Measurements from ENCODE around the gene PERP.
"Not testable (repeated sequence)": the region's sequence is repeated elsewhere in the genome, so short reads cannot be mapped to it uniquely, and the experiment has no call there.

PERP gene

GRCh38 chr6:138084904-138085838 lies 22.0 kb downstream of the PERP start:
- Histone ChIP-seq H3K4me2 (no peak overlapping the region), H4K20me1 (no peaks in the 10 kb centered on the region), H3K27me3 (no peaks in the 10 kb centered on the region), H3K9ac (no peak overlapping the region), H3K9me3 (replicated peaks in 1 of 11) (peaks cover 5 to 10% (median 7%) of the 10 kb centered on the region in 11 experiments; a peak in 16 of 22 replicates), H3K27ac (no peak overlapping the region), H3K4me1 (peaks cover 0 to 5% (median 0%) of the 10 kb centered on the region in 10 experiments; a peak in 1 of 20 replicates), H3K4me3 (no peak overlapping the region), H3K36me3 (no peaks in the 10 kb centered on the region)
- TF ChIP-seq Cebpa-rat (IDR thresholded peaks at IDR 0.05), result no peak

- H3K4me1 ChIP-seq, result no peaks in the 10 kb centered on the region
- H3K4me3 ChIP-seq, result no peak overlapping the region
- no peaks in the 10 kb centered on the region for H3K36me3 ChIP-seq
- H3K9ac ChIP-seq, result no peak overlapping the region
- H4K20me1 ChIP-seq, result no peaks in the 10 kb centered on the region
- H3K9me3 ChIP-seq (replicated peaks in 1 of 11), result peaks cover 5 to 14% (median 7%) of the 10 kb centered on the region in 11 experiments; a peak in 16 of 22 replicates
- H3K27me3 ChIP-seq, result no peaks in the 10 kb centered on the region
- H3K4me2 ChIP-seq, result no peak overlapping the region
- H3K27ac ChIP-seq, result no peak overlapping the region
- no peak for TF ChIP-seq Cebpa-rat (IDR thresholded peaks at IDR 0.05)
Observed at GRCh38 chr6:138082232-138082631, 25.0 kb downstream of the PERP start.

- not testable (repeated sequence) for H3K36me3 ChIP-seq, H3K4me3 ChIP-seq, H3K4me1 ChIP-seq, H3K27ac ChIP-seq, H4K20me1 ChIP-seq, H3K9ac ChIP-seq, H3K4me2 ChIP-seq, H3K27me3 ChIP-seq
- peaks cover 15 to 31% (median 22%) of the 10 kb centered on the region in 11 experiments for H3K9me3 ChIP-seq (replicated peaks in 1 of 11)
Observed at GRCh38 chr6:138079556-138079955, 27.7 kb downstream of the PERP start.

GRCh38 chr6:138078491-138078890 lies 28.7 kb downstream of the PERP start:
- H3K9me3 ChIP-seq (replicated peaks in 1 of 11), result peaks cover 25 to 42% (median 32%) of the 10 kb centered on the region in 11 experiments
- no peaks in the 10 kb centered on the region for H3K4me1 ChIP-seq
- H3K36me3 ChIP-seq, result no peaks in the 10 kb centered on the region
- no peaks in the 10 kb centered on the region for H4K20me1 ChIP-seq
- no peak overlapping the region for H3K4me2 ChIP-seq
- no peak overlapping the region for H3K4me3 ChIP-seq
- H3K27me3 ChIP-seq, result no peaks in the 10 kb centered on the region
- no peak overlapping the region for H3K9ac ChIP-seq
- no peak for TF ChIP-seq Cebpa-rat (IDR thresholded peaks at IDR 0.05)
- no peak overlapping the region for H3K27ac ChIP-seq

GRCh38 chr6:138073264-138073663 lies 34.0 kb downstream of the PERP start:
- Histone ChIP-seq H4K20me1 (no peaks in the 10 kb centered on the region), H3K27ac (no peak overlapping the region), H3K4me3 (no peak overlapping the region), H3K9me3 (replicated peaks in 1 of 11) (peaks cover 22 to 35% (median 28%) of the 10 kb centered on the region in 11 experiments), H3K36me3 (no peaks in the 10 kb centered on the region), H3K27me3 (no peaks in the 10 kb centered on the region), H3K9ac (no peak overlapping the region), H3K4me1 (no peaks in the 10 kb centered on the region), H3K4me2 (no peak overlapping the region)
- no peak for TF ChIP-seq Cebpa-rat (IDR thresholded peaks at IDR 0.05)

GRCh38 chr6:138063726-138064125 lies 43.5 kb downstream of the PERP start:
- no peak overlapping the region for H3K27ac ChIP-seq
- no peaks in the 10 kb centered on the region for H3K4me1 ChIP-seq
- H3K9ac ChIP-seq, result no peak overlapping the region
- H3K27me3 ChIP-seq, result no peaks in the 10 kb centered on the region
- peaks cover 0 to 5% (median 0%) of the 10 kb centered on the region in 11 experiments; a peak in 1 of 22 replicates for H3K9me3 ChIP-seq (replicated peaks in 1 of 11)
- no peaks in the 10 kb centered on the region for H4K20me1 ChIP-seq
- H3K4me2 ChIP-seq, result no peak overlapping the region
- H3K4me3 ChIP-seq, result no peak overlapping the region
- TF ChIP-seq Cebpa-rat (IDR thresholded peaks at IDR 0.05), result no peak
- H3K36me3 ChIP-seq, result no peaks in the 10 kb centered on the region

GRCh38 chr6:138054982-138055381 lies 52.2 kb downstream of the PERP start:
- no peaks in the 10 kb centered on the region for H3K27me3 ChIP-seq
- H3K27ac ChIP-seq, result no peak overlapping the region
- no peak for TF ChIP-seq Cebpa-rat (IDR thresholded peaks at IDR 0.05)
- peaks cover 35 to 56% (median 46%) of the 10 kb centered on the region in 11 experiments for H3K9me3 ChIP-seq (replicated peaks in 1 of 11)
- H3K9ac ChIP-seq, result no peak overlapping the region
- no peak overlapping the region for H3K4me3 ChIP-seq
- no peaks in the 10 kb centered on the region for H3K36me3 ChIP-seq
- H3K4me2 ChIP-seq, result no peak overlapping the region
- no peaks in the 10 kb centered on the region for H3K4me1 ChIP-seq
- no peaks in the 10 kb centered on the region for H4K20me1 ChIP-seq

- Histone ChIP-seq H3K27ac (no peak overlapping the region), H3K9me3 (replicated peaks in 1 of 11) (peaks cover 35 to 53% (median 44%) of the 10 kb centered on the region in 11 experiments), H3K4me2 (no peak overlapping the region), H3K27me3 (no peaks in the 10 kb centered on the region), H3K4me3 (no peak overlapping the region), H3K4me1 (no peaks in the 10 kb centered on the region), H4K20me1 (no peaks in the 10 kb centered on the region), H3K36me3 (no peaks in the 10 kb centered on the region), H3K9ac (no peak overlapping the region)
- TF ChIP-seq Cebpa-rat (IDR thresholded peaks at IDR 0.05), result no peak
Observed at GRCh38 chr6:138052783-138053182, 54.4 kb downstream of the PERP start.

- H3K36me3 ChIP-seq, result no peaks in the 10 kb centered on the region
- no peaks in the 10 kb centered on the region for H4K20me1 ChIP-seq
- no peak overlapping the region for H3K27ac ChIP-seq
- no peak overlapping the region for H3K4me2 ChIP-seq
- TF ChIP-seq Cebpa-rat (IDR thresholded peaks at IDR 0.05), result no peak
- H3K4me3 ChIP-seq, result no peak overlapping the region
- H3K9me3 ChIP-seq (replicated peaks in 1 of 11), result peaks cover 8 to 30% (median 16%) of the 10 kb centered on the region in 11 experiments; a peak in 14 of 22 replicates
- H3K4me1 ChIP-seq, result no peaks in the 10 kb centered on the region
- no peak overlapping the region for H3K9ac ChIP-seq
- no peaks in the 10 kb centered on the region for H3K27me3 ChIP-seq
Observed at GRCh38 chr6:138044972-138045371, 62.2 kb downstream of the PERP start.

- H3K9ac ChIP-seq, result no peak overlapping the region
- no peaks in the 10 kb centered on the region for H3K27me3 ChIP-seq
- no peak overlapping the region for H3K27ac ChIP-seq
- peaks cover 8 to 30% (median 16%) of the 10 kb centered on the region in 11 experiments; a peak in 14 of 22 replicates for H3K9me3 ChIP-seq (replicated peaks in 1 of 11)
- no peaks in the 10 kb centered on the region for H3K36me3 ChIP-seq
- no peak overlapping the region for H3K4me3 ChIP-seq
- no peaks in the 10 kb centered on the region for H3K4me1 ChIP-seq
- H3K4me2 ChIP-seq, result no peak overlapping the region
- no peaks in the 10 kb centered on the region for H4K20me1 ChIP-seq
- TF ChIP-seq Cebpa-rat (IDR thresholded peaks at IDR 0.05), result no peak
Observed at GRCh38 chr6:138044458-138044857, 62.8 kb downstream of the PERP start.

Measured in BLaER1 treated with 17β-estradiol and CSF1 and Interleukin-3, amounts not matched to agents 10 nM and 100 nM (cell line).